Gastrocnemius medialis (tissue), 4 donors: Measurements from ENCODE around the gene LGALS1. TPM values are rescaled to one million over a fixed set of nuclear protein-coding genes. Genes with fewer than 3 reads are reported as not detected.

Source experiments
- ATAC-seq, 2 donors: fragments of 150-250 bp; one replicate each; pipeline ENCODE4 v1.9.1; 2016
- DNase-seq, 2 donors: peaks; one replicate each; pipeline ENCODE4 v3.0.0-alpha.2; 2019
- H3K27ac ChIP-seq, 4 donors: fragments of 200-600 bp; sonication (generic); 1 replicate in 1 of 4; 2 replicates in 3 of 4; pipeline ENCODE4 v1.5.1; 2016 to 2018; ENCODE audit warnings: mild to moderate bottlenecking in 2 of 4, moderate library complexity in 1 of 4
- H3K27me3 ChIP-seq, 3 donors: fragments of 200-600 bp; sonication (generic) in 2 of 3; 1 replicate in 1 of 3; 2 replicates in 2 of 3; pipeline versions ENCODE4 v1.5.1 to v1.6.0; 2016 to 2019; ENCODE audit warnings: mild to moderate bottlenecking in 1 of 3, moderate library complexity in 1 of 3
- H3K36me3 ChIP-seq, 2 donors: fragments of 200-600 bp; sonication (generic) in 1 of 2; one replicate each; pipeline ENCODE4 v1.5.1; 2017 to 2018
- H3K4me1 ChIP-seq, 2 donors: fragments of 200-600 bp; sonication (generic) in 1 of 2; one replicate each; pipeline ENCODE4 v1.5.1; 2016 to 2017; ENCODE audit warnings: mild to moderate bottlenecking in 2 of 2
- H3K4me3 ChIP-seq, 4 donors: fragments of 200-600 bp; sonication (generic) in 3 of 4; 1 replicate in 1 of 4; 2 replicates in 3 of 4; pipeline ENCODE4 v1.5.1; 2016 to 2019; ENCODE audit warnings: mild to moderate bottlenecking in 2 of 4
- H3K9me3 ChIP-seq, 3 donors: fragments of 200-600 bp; sonication (generic) in 2 of 3; 1 replicate in 1 of 3; 2 replicates in 2 of 3; pipeline ENCODE4 v1.5.1; 2016 to 2019
- POLR2A ChIP-seq, 2 donors: fragments of 450-650 bp; IDR thresholded peaks; one replicate each; pipeline ENCODE4 v1.6.1; 2017; ENCODE audit warnings: antibody characterized with exemption in 2 of 2, mild to moderate bottlenecking in 2 of 2, moderate library complexity in 2 of 2
- in situ Hi-C, 4 donors: fragments of 200-750 bp; cut with MboI; loops; one replicate each; pipeline versions ENCODE4 v1.15.0 to v1.8.0; 2017; ENCODE audit warnings: low sequenced_read_pairs in 4 of 4
- intact Hi-C: fragments of 100-400 bp; cut with DNase I; formaldehyde crosslinking; loops from one replicate; pipeline ENCODE4 v1.15.1; 2023; ENCODE audit warnings: low total_unique reads
- total RNA-seq, 4 donors: library from RNA; depleted of rRNA; stranded (reverse); fragments of >200 nt; gene quantifications; one replicate each; pipeline versions ENCODE4 v1.1.0 to v1.2.3, GENCODE V29; 2016
- TF ChIP-seq, protein P1 (sequence below), 5 experiments: fragments of 450-650 bp in 3 of 5; fragments of 200-600 bp in 2 of 5; sonication (generic) in 2 of 5; IDR thresholded peaks in 4 of 5; conservative IDR thresholded peaks in 1 of 5; 1 replicate in 4 of 5; 2 replicates in 1 of 5; pipeline ENCODE4 v1.5.1; 2016 to 2019; ENCODE audit warnings: antibody characterized with exemption in 5 of 5, mild to moderate bottlenecking in 3 of 5, moderate library complexity in 3 of 5

Gene LGALS1
- 1,000 to 10,000 TPM in 3 of 4 donors, 100 to 1,000 TPM in 1; 561 to 1,888 (median 1,101) TPM for total RNA-seq

- peaks cover 33 to 40% of the 10 kb centered on the region in 2 donors for H3K4me1 ChIP-seq
- intact Hi-C loops, result loop anchor here (1.0 to 5.0 kb wide), 6 partner anchors 17 to 478 kb away; partner anchors contain the start of genes GCAT, GGA1 and PDXP
- ATAC-seq, result peak; percentile 72 to 77
- in situ Hi-C loops, result no loop called here
- H3K9me3 ChIP-seq, result no peaks in the 10 kb centered on the region
- peak; percentile 49 to 76 for TF ChIP-seq POLR2A (IDR thresholded peaks at IDR 0.05)
- TF ChIP-seq, protein P1, sequence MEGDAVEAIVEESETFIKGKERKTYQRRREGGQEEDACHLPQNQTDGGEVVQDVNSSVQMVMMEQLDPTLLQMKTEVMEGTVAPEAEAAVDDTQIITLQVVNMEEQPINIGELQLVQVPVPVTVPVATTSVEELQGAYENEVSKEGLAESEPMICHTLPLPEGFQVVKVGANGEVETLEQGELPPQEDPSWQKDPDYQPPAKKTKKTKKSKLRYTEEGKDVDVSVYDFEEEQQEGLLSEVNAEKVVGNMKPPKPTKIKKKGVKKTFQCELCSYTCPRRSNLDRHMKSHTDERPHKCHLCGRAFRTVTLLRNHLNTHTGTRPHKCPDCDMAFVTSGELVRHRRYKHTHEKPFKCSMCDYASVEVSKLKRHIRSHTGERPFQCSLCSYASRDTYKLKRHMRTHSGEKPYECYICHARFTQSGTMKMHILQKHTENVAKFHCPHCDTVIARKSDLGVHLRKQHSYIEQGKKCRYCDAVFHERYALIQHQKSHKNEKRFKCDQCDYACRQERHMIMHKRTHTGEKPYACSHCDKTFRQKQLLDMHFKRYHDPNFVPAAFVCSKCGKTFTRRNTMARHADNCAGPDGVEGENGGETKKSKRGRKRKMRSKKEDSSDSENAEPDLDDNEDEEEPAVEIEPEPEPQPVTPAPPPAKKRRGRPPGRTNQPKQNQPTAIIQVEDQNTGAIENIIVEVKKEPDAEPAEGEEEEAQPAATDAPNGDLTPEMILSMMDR (IDR thresholded peaks at IDR 0.05 in 4 of 5, conservative IDR thresholded peaks at IDR 0.05 in 1 of 5), result peak in 2 of 5 experiments; percentile 32 to 38
- H3K27ac ChIP-seq, result peak within 1 kb of the TSS; percentile 88 to 95 (median 91)
- H3K27me3 ChIP-seq, result no peaks in the 10 kb centered on the region
- peaks cover 0 to 27% of the 10 kb centered on the region in 2 donors for H3K36me3 ChIP-seq
- DNase-seq, result peak; percentile 92 to 95
- peak within 1 kb of the TSS; percentile 57 to 74 (median 70) for H3K4me3 ChIP-seq
Measured at GRCh38 chr22:37674951-37675929, at the start of gene LGALS1. Gene LGALS1, plus strand, starts transcription at chr22:37675636. Its CDS starts 67 bp downstream, at chr22:37675703.

DNA sequence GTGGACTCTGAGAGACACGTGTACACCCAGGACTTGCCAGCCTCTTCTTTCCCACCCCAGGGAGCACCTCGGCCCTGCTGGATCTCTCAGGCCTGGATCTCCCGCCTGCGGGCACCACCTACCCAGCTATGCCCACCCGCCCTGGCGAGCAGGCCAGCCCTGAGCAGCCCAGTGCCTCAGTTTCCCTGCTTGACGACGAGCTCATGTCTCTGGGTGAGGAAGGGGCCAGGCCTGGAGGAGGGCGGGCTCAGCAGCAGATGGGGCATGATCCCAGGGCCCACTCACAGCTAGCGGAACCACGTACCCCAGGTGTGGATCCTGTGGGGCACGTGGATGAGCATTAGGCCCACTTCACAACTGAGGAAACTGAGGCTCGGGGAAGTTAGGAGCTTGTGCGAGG, 49.7 kb upstream of the LGALS1 start:
- peaks cover 0 to 50% of the 10 kb centered on the region in 2 donors for H3K36me3 ChIP-seq
- in situ Hi-C loops, result loop anchor here in 2 of 4 donors (10.0 to 25.0 kb wide), 3 partner anchors 59 to 162 kb away; partner anchors contain the start of genes NOL12 (in 1 of the 2) and TRIOBP (in 1 of the 2)

DNA sequence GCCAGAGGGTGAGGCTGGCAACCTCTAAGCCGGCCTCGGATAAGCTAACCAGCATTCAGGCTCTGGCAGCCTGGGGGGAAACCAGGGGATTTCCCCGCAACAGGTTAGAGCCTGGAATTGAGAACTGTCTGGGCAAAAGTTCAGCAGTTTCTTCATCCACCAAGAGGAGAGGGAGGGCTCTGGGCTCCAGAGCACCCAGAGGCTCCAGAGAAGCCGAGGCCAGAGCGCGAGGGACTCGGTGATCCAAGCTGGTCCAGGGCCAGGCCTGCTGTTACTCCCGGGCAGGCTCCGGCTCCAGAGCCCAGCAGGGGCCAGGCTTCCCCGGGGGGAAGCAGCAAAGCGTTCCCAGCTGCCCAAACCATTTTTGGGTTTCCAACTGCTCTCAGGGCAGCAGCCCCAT, 49.3 kb upstream of the LGALS1 start:
- Histone ChIP-seq H3K36me3 (peaks cover 0 to 50% of the 10 kb centered on the region in 2 donors), H3K4me3 (no peak overlapping the region), H3K4me1 (peaks cover 14 to 15% of the 10 kb centered on the region in 2 donors), H3K9me3 (no peaks in the 10 kb centered on the region), H3K27me3 (no peaks in the 10 kb centered on the region), H3K27ac (peak overlapping the region; percentile 47 to 76 (median 62))
- DNase-seq (peak; percentile 58 to 85), ATAC-seq (peak; percentile 79 to 94)
- in situ Hi-C loops (loop anchor here in 2 of 4 donors (10.0 to 25.0 kb wide), 3 partner anchors 59 to 161 kb away; partner anchors contain the start of genes NOL12 (in 1 of the 2) and TRIOBP (in 1 of the 2)), intact Hi-C loops (loop anchor here (5.0 kb wide), 1 partner anchor 51 kb away; the partner anchor contains the start of gene LGALS1)
- TF ChIP-seq POLR2A (IDR thresholded peaks at IDR 0.05), result no peak
- TF ChIP-seq, protein P1 (IDR thresholded peaks at IDR 0.05 in 4 of 5, conservative IDR thresholded peaks at IDR 0.05 in 1 of 5), result no peak

More for the DNA sequence above, 49.7 kb upstream of the LGALS1 start:
- no peaks in the 10 kb centered on the region for H3K27me3 ChIP-seq
- intact Hi-C loops, result loop anchor here (5.0 kb wide), 1 partner anchor 52 kb away; the partner anchor contains the start of gene LGALS1
- TF ChIP-seq POLR2A (IDR thresholded peaks at IDR 0.05), result no peak
- TF ChIP-seq, protein P1 (IDR thresholded peaks at IDR 0.05 in 4 of 5, conservative IDR thresholded peaks at IDR 0.05 in 1 of 5), result no peak
- H3K4me1 ChIP-seq, result peaks cover 14 to 15% of the 10 kb centered on the region in 2 donors
- no peaks in the 10 kb centered on the region for H3K9me3 ChIP-seq
- H3K27ac ChIP-seq, result peak overlapping the region; percentile 47 to 76 (median 62)
- H3K4me3 ChIP-seq, result no peak overlapping the region
- no peak for ATAC-seq
- DNase-seq, result no peak

GRCh38 chr22:37626556-37627075, 48.8 kb upstream of the LGALS1 start:
- Histone ChIP-seq H3K4me3 (no peak overlapping the region), H3K9me3 (no peaks in the 10 kb centered on the region), H3K4me1 (peaks cover 14 to 15% of the 10 kb centered on the region in 2 donors), H3K27me3 (no peaks in the 10 kb centered on the region), H3K27ac (peak overlapping the region; percentile 47 to 76 (median 62)), H3K36me3 (peaks cover 0 to 46% of the 10 kb centered on the region in 2 donors)
- intact Hi-C loops, result loop anchor here (5.0 kb wide), 1 partner anchor 51 kb away; the partner anchor contains the start of gene LGALS1
- in situ Hi-C loops, result loop anchor here in 2 of 4 donors (10.0 to 25.0 kb wide), 3 partner anchors 58 to 161 kb away; partner anchors contain the start of genes NOL12 (in 1 of the 2) and TRIOBP (in 1 of the 2)
- ATAC-seq, result peak in 1 of 2 donors; percentile 22
- no peak for DNase-seq
- no peak for TF ChIP-seq POLR2A (IDR thresholded peaks at IDR 0.05)
- TF ChIP-seq, protein P1 (IDR thresholded peaks at IDR 0.05 in 4 of 5, conservative IDR thresholded peaks at IDR 0.05 in 1 of 5), result no peak
